Suppressor macrophage treated with lipopolysaccharide for 1 hour (primary cell): ENCODE data around the gene C19orf33.
A peak's percentile ranks its signal among the peaks of the same experiment; 100 is the strongest.

ENCODE experiments used
- DNase-seq, 3 donors: peaks; one replicate each; pipeline ENCODE4 v3.0.0-alpha.2; 2020 to 2022

The C19orf33 gene

DNA sequence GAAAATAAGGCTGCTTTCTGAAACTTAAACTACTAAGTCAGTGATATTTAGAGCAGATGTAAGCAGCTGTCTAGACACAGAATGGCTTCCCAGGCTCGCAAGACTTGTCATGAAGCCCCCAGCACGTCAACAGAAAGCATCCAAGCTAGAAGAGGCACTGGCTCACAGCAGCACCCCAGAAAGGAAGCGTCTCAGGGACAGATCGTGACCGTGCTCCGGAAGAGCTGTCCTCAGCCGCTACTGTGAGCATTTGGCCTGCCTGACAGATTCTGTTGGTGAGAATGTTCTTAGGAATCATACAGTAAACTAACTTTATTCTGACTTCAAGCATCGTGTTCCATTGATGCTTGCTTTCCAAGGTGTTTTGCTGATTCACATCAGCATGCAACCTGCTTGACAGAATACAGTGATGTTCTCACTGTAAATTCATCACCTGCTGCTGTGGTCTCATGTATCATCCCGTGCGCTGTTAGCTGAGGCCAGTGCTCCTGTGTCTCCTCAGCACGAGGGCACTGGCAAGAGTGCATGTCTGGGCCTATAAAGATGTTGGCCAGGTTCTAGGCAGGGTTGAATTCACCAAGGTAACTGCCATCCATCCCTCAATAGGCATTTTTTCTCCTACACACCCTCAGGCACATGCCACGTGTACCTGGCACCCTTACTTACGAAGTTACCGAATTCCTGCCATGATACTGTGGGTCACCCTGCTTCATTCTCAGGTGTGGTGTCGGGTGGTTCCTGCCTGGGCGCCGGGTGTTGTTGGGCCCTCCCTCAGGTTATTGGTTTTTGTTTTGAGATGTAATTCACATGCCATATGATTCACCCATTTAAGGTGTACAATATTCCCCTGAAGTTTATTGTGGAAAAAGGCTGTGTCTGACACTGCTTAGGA is 23.8 kb upstream of the C19orf33 start:
- DNase-seq, result no peak

GRCh38 chr19:38281811-38282566 is 22.1 kb upstream of the C19orf33 start:
- no peak for DNase-seq

- peak; percentile 28 to 41 (median 33) for DNase-seq
These were observed 20.8 kb upstream of the C19orf33 start for GRCh38 chr19:38283271-38283670.

DNA sequence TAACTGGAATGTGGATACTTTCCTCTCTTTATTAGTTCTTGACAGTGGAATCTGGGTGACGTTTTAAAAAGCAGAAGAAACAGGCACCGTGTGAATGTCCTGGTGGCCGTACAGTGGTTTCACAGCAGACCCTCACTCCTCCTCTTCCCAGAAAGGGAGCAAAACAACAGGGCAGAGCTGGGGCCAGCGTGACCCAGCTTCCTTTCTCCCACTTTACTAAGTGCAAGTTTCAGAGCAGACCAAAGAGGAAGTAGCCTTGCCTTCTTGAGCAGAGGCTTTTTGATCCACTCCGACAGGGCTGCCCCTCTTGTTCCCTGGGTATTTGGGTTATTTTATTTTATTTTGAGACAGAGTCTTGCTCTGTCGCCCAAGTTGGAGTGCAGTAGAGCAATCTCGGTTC is 19.6 kb upstream of the C19orf33 start:
- peak; percentile 68 to 81 (median 74) for DNase-seq

DNA sequence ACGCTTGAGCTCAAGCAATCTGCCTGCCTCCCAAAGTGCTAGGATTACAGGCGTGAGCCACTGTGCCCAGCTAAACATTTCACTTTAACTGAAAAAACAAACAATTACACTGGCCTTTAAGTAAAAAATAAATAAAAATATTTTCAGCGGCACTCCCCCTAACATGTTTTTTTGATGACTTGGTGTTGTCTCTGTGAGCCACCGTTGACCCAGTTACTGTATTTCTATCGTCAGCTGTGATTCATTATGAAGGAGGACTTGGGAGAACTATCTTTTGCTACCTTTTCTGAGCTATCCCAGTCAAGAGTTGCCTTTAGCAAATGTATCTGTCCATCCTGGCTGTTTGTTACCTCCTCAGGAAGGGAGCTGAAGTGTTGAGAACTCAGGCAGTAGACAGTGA is 18.5 kb upstream of the C19orf33 start:
- no peak for DNase-seq

DNA sequence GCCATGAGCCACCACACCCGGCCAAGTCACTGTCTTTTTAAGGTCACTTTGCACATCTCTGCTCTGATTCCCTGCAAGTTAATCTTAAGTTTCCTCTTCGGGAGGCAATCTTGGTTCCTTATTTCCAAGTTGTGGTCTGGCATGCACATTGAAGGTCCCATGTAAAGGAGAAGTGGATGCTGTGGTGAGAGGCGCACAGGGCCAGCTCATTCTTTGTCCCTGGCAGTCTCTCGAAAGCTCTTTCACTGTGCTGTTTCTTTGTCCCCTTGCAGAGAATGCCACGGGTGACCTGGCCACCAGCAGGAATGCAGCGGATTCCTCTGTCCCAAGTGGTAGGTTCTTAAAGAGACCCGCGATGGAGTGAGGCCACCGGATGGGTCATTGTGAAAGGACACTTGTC is 16.4 kb upstream of the C19orf33 start:
- peak; percentile 83 to 93 (median 92) for DNase-seq

DNA sequence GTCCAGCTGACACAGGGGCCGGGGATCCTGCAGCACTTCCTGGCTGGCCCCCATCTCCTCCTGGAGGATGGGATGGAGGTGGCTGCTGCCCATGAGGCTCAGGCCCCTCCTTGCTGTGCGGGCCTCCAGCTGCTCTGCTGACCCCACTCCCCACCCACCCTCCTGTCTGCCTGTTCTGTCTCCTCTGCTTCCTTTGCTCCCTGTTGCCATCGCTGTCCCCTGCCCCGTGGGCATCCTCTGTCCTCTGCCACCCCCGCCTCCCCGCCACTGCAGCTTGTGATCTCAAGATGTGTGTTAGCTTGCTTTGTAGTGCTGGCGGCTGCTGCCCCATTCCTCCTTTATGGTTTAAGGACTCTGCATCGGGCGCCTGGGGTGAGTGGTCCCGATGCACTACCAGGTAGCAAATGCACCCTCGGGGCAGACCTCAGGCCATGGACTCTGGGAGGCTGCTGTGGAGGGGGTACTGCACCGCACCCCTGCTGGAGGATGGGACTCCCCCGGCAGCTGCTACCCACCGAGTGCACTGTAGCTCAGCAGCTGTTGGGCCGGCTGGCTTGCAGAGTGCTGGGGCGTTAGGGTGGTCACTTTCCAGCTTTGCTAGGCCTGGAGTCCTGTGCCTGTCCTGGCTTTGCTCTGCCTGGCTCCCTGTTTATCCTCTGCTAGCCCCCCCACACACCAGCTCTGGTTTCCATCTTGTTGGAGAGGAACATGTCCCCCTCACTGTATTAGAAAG is 15.8 kb upstream of the C19orf33 start:
- no peak for DNase-seq

- DNase-seq, result no peak
These were observed 14.1 kb upstream of the C19orf33 start for GRCh38 chr19:38289955-38290354.

GRCh38 chr19:38290631-38291147 is 13.4 kb upstream of the C19orf33 start:
- peak; percentile 29 to 41 (median 31) for DNase-seq

DNA sequence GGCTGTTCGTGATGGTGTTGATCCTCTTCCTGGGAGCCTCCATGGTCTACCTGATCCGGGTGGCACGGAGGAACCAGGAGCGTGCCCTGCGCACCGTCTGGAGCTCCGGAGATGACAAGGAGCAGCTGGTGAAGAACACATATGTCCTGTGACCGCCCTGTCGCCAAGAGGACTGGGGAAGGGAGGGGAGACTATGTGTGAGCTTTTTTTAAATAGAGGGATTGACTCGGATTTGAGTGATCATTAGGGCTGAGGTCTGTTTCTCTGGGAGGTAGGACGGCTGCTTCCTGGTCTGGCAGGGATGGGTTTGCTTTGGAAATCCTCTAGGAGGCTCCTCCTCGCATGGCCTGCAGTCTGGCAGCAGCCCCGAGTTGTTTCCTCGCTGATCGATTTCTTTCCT is 12.2 kb upstream of the C19orf33 start:
- DNase-seq, result no peak

DNA sequence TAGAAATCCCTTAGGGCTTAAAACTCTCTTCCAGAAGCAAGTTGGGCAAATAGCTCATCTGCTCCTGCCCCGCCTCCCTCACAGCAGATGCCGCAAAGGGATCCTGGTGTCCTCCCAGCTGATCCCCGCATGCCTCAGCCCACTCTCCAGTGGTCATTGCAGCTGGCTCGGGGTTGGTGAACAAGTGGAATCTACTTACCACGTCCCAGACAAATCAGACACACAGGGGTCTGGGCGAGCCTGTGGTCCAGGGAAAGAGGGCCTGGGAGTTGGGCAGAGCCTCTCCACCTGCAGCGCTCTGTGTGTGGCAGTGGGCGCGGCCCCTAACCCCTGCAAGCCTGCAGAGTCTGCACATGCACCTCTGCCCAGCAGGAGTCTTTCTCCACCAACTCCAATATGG is 10.8 kb upstream of the C19orf33 start:
- no peak for DNase-seq

DNA sequence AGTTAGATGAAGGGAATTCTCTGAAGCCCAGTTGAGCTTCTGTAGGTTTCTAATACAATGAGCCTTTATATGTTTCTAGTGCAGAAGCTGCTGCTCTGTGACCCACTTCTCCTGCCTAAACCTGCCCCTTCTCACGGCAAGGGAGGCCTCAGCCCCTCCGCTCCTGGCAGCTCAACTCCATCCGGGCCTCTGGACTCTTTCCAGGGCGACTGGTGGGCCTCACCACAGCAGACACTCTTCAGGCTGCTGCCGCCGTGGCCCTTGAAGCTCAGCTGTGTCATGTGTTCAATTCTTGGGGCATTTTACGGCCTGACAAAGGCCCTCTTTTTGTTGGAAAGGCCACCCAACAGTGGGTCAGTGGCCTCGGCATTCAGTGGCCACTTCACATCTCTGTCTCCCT is 10.0 kb upstream of the C19orf33 start:
- DNase-seq, result no peak

DNA sequence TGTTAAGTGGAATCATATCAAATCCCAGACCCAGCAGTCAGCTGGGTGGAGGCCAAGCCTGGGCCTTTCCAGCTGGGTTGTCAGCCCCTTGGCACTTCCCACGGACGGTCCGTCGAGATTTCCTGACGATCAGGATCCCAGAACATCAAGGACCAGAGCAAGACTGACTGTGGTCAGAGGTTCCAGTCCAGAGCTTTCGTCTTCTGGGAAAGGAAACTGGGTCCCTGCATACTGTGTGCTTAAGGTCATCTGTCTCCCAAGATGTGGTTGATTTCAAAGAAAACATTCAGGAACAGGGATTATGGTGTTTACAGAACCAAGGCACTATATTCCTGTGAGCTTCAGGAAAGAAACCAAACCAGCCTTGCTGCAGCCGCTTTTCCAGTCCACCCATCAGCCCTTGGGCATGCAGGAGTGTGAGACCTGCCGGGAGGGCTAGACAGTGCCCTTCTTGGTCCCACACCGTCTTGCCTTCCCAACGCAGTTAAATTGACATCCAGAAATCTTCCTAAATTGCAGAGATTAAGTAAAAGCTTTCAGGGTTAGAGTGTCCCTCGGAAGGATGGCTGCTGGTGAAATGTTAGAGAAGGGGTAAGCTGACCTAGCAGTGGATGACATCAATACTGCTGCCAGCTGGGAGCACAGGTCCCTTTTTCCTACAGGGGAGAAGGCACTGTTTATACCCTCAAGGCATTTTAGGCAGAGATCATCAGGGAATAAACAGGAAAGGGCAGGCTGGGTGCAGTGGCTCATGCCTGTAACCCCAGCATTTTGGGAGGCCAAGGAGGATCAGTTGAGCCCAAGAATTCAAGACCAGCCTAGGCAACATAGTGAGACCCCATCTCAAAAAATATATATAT is 5.0 kb upstream of the C19orf33 start:
- no peak for DNase-seq

GRCh38 chr19:38304352-38304865 is 358 bp downstream of the C19orf33 start:
- no peak for DNase-seq

- DNase-seq, result no peak
These were observed 897 bp downstream of the C19orf33 start for GRCh38 chr19:38304866-38305429.

GRCh38 chr19:38306236-38306635 is 2.2 kb downstream of the C19orf33 start:
- no peak for DNase-seq

- no peak for DNase-seq
These were observed 3.0 kb downstream of the C19orf33 start for GRCh38 chr19:38307076-38307475.

DNA sequence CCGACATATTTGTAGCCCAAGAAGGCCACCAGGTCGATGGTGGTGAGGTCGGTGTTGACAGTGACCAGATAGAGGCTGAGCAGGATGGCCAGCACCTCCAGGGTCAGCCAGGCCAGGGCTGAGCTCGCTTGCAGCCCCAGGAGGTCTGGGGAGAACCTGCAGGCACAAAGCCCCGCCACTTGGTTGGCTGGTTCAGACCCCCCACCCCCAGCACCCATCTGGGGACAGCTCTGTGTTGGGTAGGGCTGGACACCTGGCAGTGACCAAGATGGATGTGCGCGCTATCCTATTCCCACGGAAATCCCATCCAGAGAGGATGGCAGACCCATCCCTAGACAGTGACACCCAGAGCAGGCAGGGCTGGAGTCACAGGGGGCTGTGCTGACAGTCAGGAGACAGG is 3.5 kb downstream of the C19orf33 start:
- no peak for DNase-seq

DNA sequence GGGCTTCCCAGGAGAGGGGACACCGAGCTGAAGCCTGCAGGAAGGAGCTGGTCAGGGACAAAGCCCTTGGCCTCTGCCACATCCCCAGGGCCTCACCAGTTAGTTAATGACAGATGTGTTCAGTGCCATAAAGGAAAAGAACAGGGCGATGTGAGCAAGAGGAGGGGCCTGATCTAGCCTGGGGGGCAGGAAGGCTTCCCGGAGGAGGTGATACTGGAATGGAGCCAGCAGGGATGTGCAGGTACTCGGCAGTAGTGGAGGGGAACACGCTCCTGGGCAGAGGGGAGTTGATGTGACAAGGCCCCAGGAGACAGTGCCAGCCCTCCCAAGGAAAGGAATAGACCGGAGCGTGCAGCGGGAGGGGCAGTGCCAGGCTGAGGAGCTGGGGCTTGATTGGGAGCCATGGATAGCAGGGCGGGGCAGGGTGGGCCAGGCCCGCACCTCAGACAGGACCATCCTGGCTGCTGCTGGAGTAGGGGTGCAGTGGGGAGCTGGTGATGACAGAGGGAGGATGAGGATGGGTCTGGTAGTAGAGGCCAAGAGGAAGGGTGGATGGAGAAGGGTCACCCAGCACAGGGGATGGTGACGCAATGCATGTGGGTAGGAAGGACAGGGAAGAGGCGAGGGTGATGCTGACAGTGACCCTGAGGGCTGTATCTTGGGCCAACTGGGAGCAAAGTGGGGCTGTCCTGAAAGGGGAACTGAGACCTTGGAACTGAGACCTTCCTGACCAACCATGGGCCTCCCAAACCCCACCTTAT is 4.1 kb downstream of the C19orf33 start:
- peak in 2 of 3 donors; percentile 24 to 34 for DNase-seq

DNA sequence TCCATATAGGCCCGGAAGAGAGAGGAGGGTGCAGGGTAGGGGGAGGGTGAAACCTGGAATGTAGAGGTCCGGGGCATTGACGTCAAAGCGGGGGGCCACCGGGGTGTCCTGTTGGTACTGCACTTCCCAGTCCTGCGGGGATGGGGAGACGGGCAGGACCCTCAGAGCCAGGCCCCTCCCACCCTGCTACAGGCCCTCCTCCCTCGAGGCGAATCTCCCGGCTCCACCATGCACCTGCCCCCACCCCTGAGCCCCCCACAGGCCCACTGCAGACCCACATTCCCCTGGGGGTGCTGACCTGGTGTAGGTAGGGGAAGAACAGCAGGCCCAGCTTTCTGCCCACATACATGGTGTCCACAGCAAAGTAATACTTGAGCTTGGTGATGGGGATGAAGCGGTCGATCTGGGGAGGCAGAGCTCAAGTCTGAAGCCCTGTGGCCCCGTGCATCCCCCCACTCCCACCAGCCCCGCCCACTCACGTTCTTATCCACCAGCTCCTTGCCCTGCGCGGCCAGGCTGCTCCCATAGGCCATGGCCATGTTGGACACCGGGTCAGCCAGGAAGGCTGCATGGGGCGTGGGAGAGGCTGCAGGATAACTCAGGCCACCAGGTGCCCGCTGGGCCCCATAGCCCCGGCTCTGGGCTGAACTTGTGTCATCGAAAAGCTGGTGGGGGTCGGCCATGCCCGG is 5.0 kb downstream of the C19orf33 start:
- DNase-seq, result no peak
